A673 (cell line): ENCODE results near the gene WNT3. TPM values are rescaled to one million over a fixed set of nuclear protein-coding genes. Genes with fewer than 3 reads are reported as not detected.

Experiments used
- BruUV-seq: library from RNA; stranded (reverse); fragments of 400-500 nt; replicated peaks from 2 replicates; lab custom pipeline; 2021; lab: Mats Ljungman, UMichigan
- CTCF ChIA-PET: fragments of 300-600 bp; sonication (Branson Sonifier 250); formaldehyde crosslinking; loops from one replicate; lab custom pipeline; 2022; ENCODE audit warnings: antibody characterized with exemption; lab: Charles Lee
- POLR2A ChIA-PET: fragments of 300-600 bp; sonication (Branson Sonifier 250); formaldehyde crosslinking; loops from one replicate; lab custom pipeline; 2022; ENCODE audit warnings: antibody characterized with exemption; ENCODE audit not compliant: low non-redundant PET; lab: Charles Lee
- DNase-seq: peaks from one replicate; pipeline ENCODE4 v3.0.0-alpha.2; 2015; ENCODE audit warnings: low spot score
- H3K27ac ChIP-seq: fragments of 200-600 bp; sonication (generic); 2 replicates; pipeline ENCODE4 v1.5.1; 2016; ENCODE audit warnings: mixed run types, low read depth, mild to moderate bottlenecking, mixed read lengths, antibody characterized with exemption, low read length; ENCODE audit not compliant: poor library complexity, severe bottlenecking
- H3K27me3 ChIP-seq: fragments of 200-600 bp; sonication (generic); replicated peaks from 2 replicates; pipeline ENCODE4 v1.6.1; 2017; ENCODE audit warnings: mixed run types, low read depth, mild to moderate bottlenecking, mixed read lengths, antibody characterized with exemption, low read length; ENCODE audit not compliant: insufficient read depth, poor library complexity
- H3K36me3 ChIP-seq: fragments of 200-600 bp; sonication (generic); 2 replicates; pipeline ENCODE4 v1.6.1; 2016; ENCODE audit warnings: mixed run types, mild to moderate bottlenecking, mixed read lengths, antibody characterized with exemption, low read length; ENCODE audit not compliant: insufficient read depth, poor library complexity, severe bottlenecking
- H3K4me1 ChIP-seq: fragments of 200-600 bp; sonication (generic); 2 replicates; pipeline ENCODE4 v1.6.1; 2017; ENCODE audit warnings: mixed run types, mild to moderate bottlenecking, mixed read lengths, antibody characterized with exemption, low read length; ENCODE audit not compliant: insufficient read depth, poor library complexity, severe bottlenecking
- H3K4me3 ChIP-seq: fragments of 200-600 bp; sonication (generic); 2 replicates; pipeline ENCODE4 v1.5.1; 2016; ENCODE audit warnings: low read depth, mixed run types, mild to moderate bottlenecking, mixed read lengths, low read length; ENCODE audit not compliant: poor library complexity, severe bottlenecking
- H3K9me3 ChIP-seq: fragments of 200-600 bp; sonication (generic); 2 replicates; pipeline ENCODE4 v1.6.1; 2016; ENCODE audit warnings: mixed run types, low read depth, mild to moderate bottlenecking, mixed read lengths, antibody characterized with exemption, low read length; ENCODE audit not compliant: poor library complexity, severe bottlenecking
- CTCF ChIP-seq: fragments of 300-800, 200-600 bp; sonication (generic); conservative IDR thresholded peaks from 2 replicates; pipeline ENCODE4 v1.5.1; 2017; ENCODE audit warnings: low read depth, mild to moderate bottlenecking, antibody characterized with exemption, low read length, moderate library complexity, mixed read lengths
- EZH2 ChIP-seq: fragments of 200-600 bp; sonication (generic); IDR thresholded peaks from 2 replicates; pipeline ENCODE4 v1.6.1; 2017; ENCODE audit warnings: borderline replicate concordance, low read depth, mild to moderate bottlenecking, mixed read lengths, antibody characterized with exemption, low read length; ENCODE audit not compliant: poor library complexity, severe bottlenecking
- intact Hi-C: fragments of 100-400 bp; cut with micrococcal nuclease; formaldehyde crosslinking; loops from one replicate; pipeline ENCODE4 v1.10.0; 2022; ENCODE audit not compliant: unreplicated experiment
- total RNA-seq: library from RNA; stranded (reverse); gene quantifications from 2 replicates; pipeline ENCODE4 v1.2.3, GENCODE V29; 2021

Gene WNT3
- total RNA-seq, 1 experiment from 2014 or later: 1.3 TPM

DNA sequence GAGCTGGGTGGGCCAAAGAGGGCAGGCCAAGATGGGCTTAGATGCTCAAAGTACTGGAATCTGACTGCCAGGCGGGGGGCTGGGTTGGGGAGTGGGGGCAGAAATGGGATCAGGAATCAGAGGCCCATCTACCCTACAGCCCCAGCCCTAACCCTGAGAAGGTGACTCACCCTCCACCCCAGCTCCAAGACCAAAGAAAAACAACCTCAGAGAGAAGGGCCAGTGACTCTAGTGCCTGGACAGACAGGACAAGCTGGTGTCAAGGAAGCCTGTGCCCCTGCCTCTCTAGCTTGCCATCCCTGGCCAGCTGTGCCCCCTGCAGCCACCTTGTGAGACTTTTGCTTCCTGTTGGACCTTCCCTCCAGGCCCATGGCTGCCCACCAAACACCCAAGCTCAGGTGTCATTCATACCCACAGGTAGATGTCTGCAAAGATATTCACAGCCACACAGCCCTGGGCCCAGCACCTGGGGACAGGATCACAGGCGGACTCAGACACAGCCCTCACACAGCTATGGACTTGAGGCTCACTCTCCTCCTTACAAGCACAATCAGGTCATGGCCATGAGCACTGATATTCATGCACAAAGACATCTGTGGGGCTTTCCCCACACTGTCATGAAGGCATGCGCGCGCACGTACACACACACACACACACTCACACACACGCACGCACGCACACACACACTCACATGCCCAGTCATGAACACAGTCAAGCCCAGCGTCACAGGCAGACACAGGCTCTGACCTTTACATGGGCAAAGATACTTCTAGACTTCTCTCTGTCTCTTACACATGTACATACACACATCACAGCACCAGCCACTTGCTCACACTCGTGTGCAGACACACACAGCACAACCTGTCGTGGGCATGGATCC, 2.8 kb downstream of the WNT3 start:
- H3K9me3 ChIP-seq: no peaks in the 10 kb centered on the region
- no peak for DNase-seq
- H3K4me3 ChIP-seq: no peak overlapping the region
- ChIA-PET CTCF (no interaction called here), POLR2A (no interaction called here)
- H3K27me3 ChIP-seq: peaks cover 22% of the 10 kb centered on the region
- TF ChIP-seq EZH2: no peak
- no peak for TF ChIP-seq CTCF
- intact Hi-C loops: no loop called here
- no TSS peak for BruUV-seq
- no peak overlapping the region for H3K27ac ChIP-seq
- H3K36me3 ChIP-seq: no peaks in the 10 kb centered on the region
- no peaks in the 10 kb centered on the region for H3K4me1 ChIP-seq

GRCh38 chr17:46814446-46814845, 4.0 kb downstream of the WNT3 start:
- ChIA-PET POLR2A (no interaction called here), CTCF (no interaction called here)
- intact Hi-C loops: no loop called here
- no peaks in the 10 kb centered on the region for H3K4me1 ChIP-seq
- H3K27ac ChIP-seq: no peak overlapping the region
- DNase-seq: no peak
- H3K36me3 ChIP-seq: no peaks in the 10 kb centered on the region
- H3K4me3 ChIP-seq: no peak overlapping the region
- TF ChIP-seq EZH2: no peak
- TF ChIP-seq CTCF: no peak
- peaks cover 11% of the 10 kb centered on the region for H3K27me3 ChIP-seq
- no peaks in the 10 kb centered on the region for H3K9me3 ChIP-seq
- BruUV-seq: no TSS peak

- no peak for TF ChIP-seq EZH2
- no peak for TF ChIP-seq CTCF
- no TSS peak for BruUV-seq
- intact Hi-C loops: no loop called here
- CTCF ChIA-PET: no interaction called here
- H3K27ac ChIP-seq: no peak overlapping the region
- H3K4me1 ChIP-seq: no peaks in the 10 kb centered on the region
- no peak for DNase-seq
- POLR2A ChIA-PET: no interaction called here
- H3K36me3 ChIP-seq: no peaks in the 10 kb centered on the region
- H3K9me3 ChIP-seq: no peaks in the 10 kb centered on the region
- no peak overlapping the region for H3K4me3 ChIP-seq
- peaks cover 6% of the 10 kb centered on the region for H3K27me3 ChIP-seq
Measured at GRCh38 chr17:46813920-46814319, 4.6 kb downstream of the WNT3 start.
